HepG2 (cell line): ENCODE measurements around the gene CD68. TPM values are rescaled to one million over a fixed set of nuclear protein-coding genes. Genes with fewer than 3 reads are reported as not detected.

Experiments used
- ATAC-seq: fragments of 200-7000 bp; cut with Tn5 transposase; 3 replicates; pipeline ENCODE4 v1.9.1; 2020; ENCODE audit warnings: mild to moderate bottlenecking, moderate library complexity
- Bru-seq: library from RNA; stranded (reverse); fragments of 400-500 nt; gene quantifications from one replicate; lab custom pipeline; 2021; lab: Mats Ljungman, UMichigan
- BruChase-seq, 2 experiments: library from RNA; stranded (reverse); fragments of 400-500 nt; gene quantifications; one replicate each; lab custom pipeline; 2021; lab: Mats Ljungman, UMichigan
- BruUV-seq: library from RNA; stranded (reverse); fragments of 400-500 nt; replicated peaks from 2 replicates; lab custom pipeline; 2021; lab: Mats Ljungman, UMichigan
- CTCF ChIA-PET: fragments of 300-600 bp; formaldehyde crosslinking; extraction: SDS; loops from one replicate; lab custom pipeline; 2021; ENCODE audit warnings: low total read pairs, inconsistent platforms, low intra/inter-chr PET ratio; lab: Yijun Ruan, JAX
- POLR2A ChIA-PET: fragments of 350-600 bp; sonication (Branson Sonifier 250); formaldehyde crosslinking; loops from one replicate; lab custom pipeline; 2020; ENCODE audit warnings: antibody characterized with exemption, inconsistent platforms; lab: Yijun Ruan, JAX
- DNase-seq: peaks from one replicate; pipeline ENCODE4 v3.0.0-alpha.2; 2015; ENCODE audit warnings: low spot score
- FAIRE-seq: peaks from 3 replicates; lab custom pipeline; 2011; peaks lifted over from hg19 to GRCh38; lab: Jason Lieb, UNC
- H2AFZ ChIP-seq: one replicate; pipeline ENCODE4 v1.6.1; 2011; ENCODE audit warnings: low read length, inconsistent platforms
- H3K27ac ChIP-seq: fragments of 300-600 bp; 3 replicates; pipeline ENCODE4 v1.8.0; 2011; ENCODE audit warnings: mixed run types, mild to moderate bottlenecking, mixed read lengths, low read length, inconsistent platforms; ENCODE audit not compliant: insufficient read depth; ENCODE audit errors: extremely low read length
- H3K27me3 ChIP-seq, 2 experiments: fragments of 200-600 bp in 1 of 2; 2 replicates in 1 of 2; 3 replicates in 1 of 2; pipeline versions ENCODE4 v1.6.0 to v1.8.0; 2011; ENCODE audit warnings: low read length in 2 of 2, mild to moderate bottlenecking in 2 of 2, moderate library complexity in 2 of 2, inconsistent platforms in 1 of 2; ENCODE audit not compliant: insufficient read depth in 2 of 2, control insufficient read depth in 1 of 2
- H3K36me3 ChIP-seq, 2 experiments: fragments of 200-600 bp in 1 of 2; replicated peaks in 1 of 2; 2 replicates in 1 of 2; 3 replicates in 1 of 2; pipeline versions ENCODE4 v1.5.1 to v1.8.0; 2011; ENCODE audit warnings: low read length in 2 of 2, inconsistent platforms in 1 of 2; ENCODE audit not compliant: insufficient read depth in 2 of 2, control insufficient read depth in 1 of 2
- H3K4me1 ChIP-seq: 2 replicates; pipeline ENCODE4 v1.5.1; 2012; ENCODE audit warnings: low read length, inconsistent platforms; ENCODE audit not compliant: insufficient read depth
- H3K4me2 ChIP-seq: 2 replicates; pipeline ENCODE4 v1.6.0; 2011; ENCODE audit warnings: low read depth, low read length, inconsistent platforms
- H3K4me3 ChIP-seq, 3 experiments: fragments of 200-600 bp in 1 of 3; sonication (generic), shearing (Covaris generic) in 1 of 3; replicated peaks in 1 of 3; 2 replicates each; pipeline ENCODE4 v1.5.1; 2011 to 2016; ENCODE audit warnings: low read length in 3 of 3, inconsistent platforms in 2 of 3, low read depth in 2 of 3, mild to moderate bottlenecking in 2 of 3, control low read depth in 1 of 3, mixed read lengths in 1 of 3; ENCODE audit not compliant: insufficient read depth in 1 of 3
- H3K79me2 ChIP-seq: one replicate; pipeline ENCODE4 v1.6.1; 2011; ENCODE audit warnings: low read length, inconsistent platforms; ENCODE audit not compliant: insufficient read depth
- H3K9ac ChIP-seq: 2 replicates; pipeline ENCODE4 v1.6.0; 2011; ENCODE audit warnings: mild to moderate bottlenecking, low read depth, low read length, inconsistent platforms; ENCODE audit not compliant: insufficient read depth
- H3K9me3 ChIP-seq: 2 replicates; pipeline ENCODE4 v1.5.1; 2012; ENCODE audit warnings: mild to moderate bottlenecking, low read length
- H4K20me1 ChIP-seq: 2 replicates; pipeline ENCODE4 v1.6.0; 2011; ENCODE audit warnings: inconsistent platforms, mild to moderate bottlenecking, low read length, moderate library complexity; ENCODE audit not compliant: insufficient read depth
- ATAD3A ChIP-seq: sonication (generic); formaldehyde crosslinking; IDR thresholded peaks from 2 replicates; pipeline ENCODE4 v1.4.0; 2020; ENCODE audit warnings: missing genetic modification reagents
- CEBPG ChIP-seq: IDR thresholded peaks from 2 replicates; pipeline ENCODE4 v1.6.1; 2016
- PAF1 ChIP-seq: IDR thresholded peaks from 2 replicates; pipeline ENCODE4 v1.6.1; 2016; ENCODE audit warnings: missing genetic modification reagents, missing compliant biosample characterization
- PLRG1 ChIP-seq: fragments of 450-650 bp; conservative IDR thresholded peaks from 2 replicates; pipeline ENCODE4 v1.6.1; 2016
- SMC3 ChIP-seq: IDR thresholded peaks from 2 replicates; pipeline ENCODE4 v1.6.1; 2011; ENCODE audit warnings: low read length, improper control_type of control experiment
- ZNF598 ChIP-seq: sonication (generic); formaldehyde crosslinking; IDR thresholded peaks from 2 replicates; pipeline ENCODE4 v1.5.1; 2020; ENCODE audit warnings: mild to moderate bottlenecking, missing genetic modification reagents, borderline replicate concordance
- ZNF703 ChIP-seq: sonication (generic); formaldehyde crosslinking; IDR thresholded peaks from 2 replicates; pipeline ENCODE4 v1.5.1; 2020; ENCODE audit warnings: missing genetic modification reagents, mild to moderate bottlenecking, moderate library complexity, borderline replicate concordance
- WGBS: methylation state at CpG from one replicate; pipeline ENCODE4 v1.1.6; 2017; ENCODE audit warnings: low lambda C conversion rate; 5-methylcytosine and 5-hydroxymethylcytosine counted together
- in situ Hi-C: cut with HindIII; loops from 2 replicates; pipeline ENCODE4 v1.10.0; 2017; ENCODE audit warnings: low pct_unique_long_range_greater_than_20kb; ENCODE audit not compliant: extremely low pct_ligation_motif_present
- intact Hi-C: fragments of 100-400 bp; cut with micrococcal nuclease; formaldehyde crosslinking; loops from one replicate; pipeline ENCODE4 v1.10.0; 2022; ENCODE audit not compliant: unreplicated experiment
- long read RNA-seq, 2 experiments: library from RNA in 1 of 2; library from polyadenylated mRNA in 1 of 2; stranded (forward) in 1 of 2; unstranded in 1 of 2; transcript quantifications; one replicate each; pipeline ENCODE4 v2.0.0, GENCODE V29; 2019 to 2022
- polyA minus RNA-seq, 3 experiments: library from RNA; depleted of rRNA, polyadenylated mRNA; stranded (reverse); fragments of >200 nt; gene quantifications; 2 replicates each; pipeline ENCODE4 v1.2.3, GENCODE V29; 2011; ENCODE audit warnings: low replicate concordance in 1 of 3
- polyA plus RNA-seq, 8 experiments: library from polyadenylated mRNA; depleted of rRNA in 3 of 8; stranded (reverse) in 7 of 8; unstranded in 1 of 8; fragments of >200 nt; fragmentation: Illumina TruSeq in 4 of 8; extraction: Trizol in 4 of 8; gene quantifications; 2 replicates each; pipeline versions ENCODE4 v1.2.1 to v1.2.3, GENCODE V29; 2011 to 2016; ENCODE audit warnings: low read depth in 4 of 8, missing spikeins in 1 of 8, mixed read lengths in 1 of 8; ENCODE audit not compliant: insufficient read depth in 1 of 8
- total RNA-seq, 5 experiments: library from RNA; depleted of rRNA; stranded (reverse); fragments of >200 nt; fragmentation: Illumina TruSeq; extraction: Trizol; gene quantifications; 2 replicates each; pipeline ENCODE4 v1.2.3, GENCODE V29; 2016; ENCODE audit warnings: low read depth in 1 of 5
- TF ChIP-seq, protein P1 (sequence below): sonication (generic); formaldehyde crosslinking; IDR thresholded peaks from 2 replicates; pipeline ENCODE4 v1.5.1; 2020; ENCODE audit warnings: mild to moderate bottlenecking, missing genetic modification reagents, borderline replicate concordance
- TF ChIP-seq, protein P2 (sequence below): sonication (generic); formaldehyde crosslinking; conservative IDR thresholded peaks from 2 replicates; pipeline ENCODE4 v1.4.0; 2020; ENCODE audit warnings: missing genetic modification reagents

CD68 gene, protein sequence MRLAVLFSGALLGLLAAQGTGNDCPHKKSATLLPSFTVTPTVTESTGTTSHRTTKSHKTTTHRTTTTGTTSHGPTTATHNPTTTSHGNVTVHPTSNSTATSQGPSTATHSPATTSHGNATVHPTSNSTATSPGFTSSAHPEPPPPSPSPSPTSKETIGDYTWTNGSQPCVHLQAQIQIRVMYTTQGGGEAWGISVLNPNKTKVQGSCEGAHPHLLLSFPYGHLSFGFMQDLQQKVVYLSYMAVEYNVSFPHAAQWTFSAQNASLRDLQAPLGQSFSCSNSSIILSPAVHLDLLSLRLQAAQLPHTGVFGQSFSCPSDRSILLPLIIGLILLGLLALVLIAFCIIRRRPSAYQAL
- total RNA-seq (2016; rRNA removed; fragmentation: Illumina TruSeq; extraction: Trizol) (4.1 and 10.3 TPM in 2 replicates), polyA plus RNA-seq (2011; rRNA removed) (104 and 124 TPM in 2 replicates), polyA minus RNA-seq (2011; rRNA and poly(A)+ RNA removed; ENCODE audit: low replicate concordance) (12.6 and 26.1 TPM in 2 replicates), Bru-seq, nascent RNA (percentile 54 among the genes with signal in this experiment), BruChase-seq, experiment 1, labeled RNA remaining after a 6-hour chase (percentile 71 among the genes with signal in this experiment), BruChase-seq, experiment 2, labeled RNA remaining after a 2-hour chase (percentile 53 among the genes with signal in this experiment)
- 6.3 and 6.7 TPM in 2 replicates for total RNA-seq (2016; cell fraction: cytosol; rRNA removed; fragmentation: Illumina TruSeq; extraction: Trizol; ENCODE audit: low read depth)
- total RNA-seq (2016; cell fraction: insoluble cytoplasmic fraction; rRNA removed; fragmentation: Illumina TruSeq; extraction: Trizol): 3.2 and 7.8 TPM in 2 replicates
- total RNA-seq (2016; cell fraction: membrane; rRNA removed; fragmentation: Illumina TruSeq; extraction: Trizol): 7.2 and 7.7 TPM in 2 replicates
- total RNA-seq (2016; cell fraction: nucleus; rRNA removed; fragmentation: Illumina TruSeq; extraction: Trizol): 3.2 and 9.0 TPM in 2 replicates
- 69.4 and 81.9 TPM in 2 replicates for polyA plus RNA-seq (2011; cell fraction: cytosol; rRNA removed)
- polyA plus RNA-seq (2011; cell fraction: nucleus; rRNA removed): 15.4 and 16.3 TPM in 2 replicates
- polyA plus RNA-seq (2012): 26.8 and 35.7 TPM in 2 replicates
- 16.5 and 18.7 TPM in 2 replicates for polyA plus RNA-seq (2016; cell fraction: cytosol; fragmentation: Illumina TruSeq; extraction: Trizol; ENCODE audit: low read depth)
- polyA plus RNA-seq (2016; cell fraction: insoluble cytoplasmic fraction; fragmentation: Illumina TruSeq; extraction: Trizol; ENCODE audit: low read depth): 17.2 and 20.1 TPM in 2 replicates
- polyA plus RNA-seq (2016; cell fraction: membrane; fragmentation: Illumina TruSeq; extraction: Trizol; ENCODE audit: low read depth): 24.5 and 25.8 TPM in 2 replicates
- polyA plus RNA-seq (2016; cell fraction: nucleus; fragmentation: Illumina TruSeq; extraction: Trizol; ENCODE audit: insufficient read depth, low read depth): 16.1 and 21.1 TPM in 2 replicates
- polyA minus RNA-seq (2011; cell fraction: cytosol; rRNA and poly(A)+ RNA removed): 7.6 and 9.9 TPM in 2 replicates
- polyA minus RNA-seq (2011; cell fraction: nucleus; rRNA and poly(A)+ RNA removed): 4.6 and 6.2 TPM in 2 replicates
- long read RNA-seq, experiment 1, transcript CD68-201 (6 exons, 1,878 nt): major isoform, 38 of 43 reads
- long read RNA-seq, experiment 1, partial matches to known transcripts: 2 of 43 reads
- long read RNA-seq, experiment 1, other reads (novel, unspliced or antisense): 1 of 43 reads
- long read RNA-seq, experiment 2, transcript CD68-201 (6 exons, 1,878 nt): major isoform, 12 of 39 reads
- long read RNA-seq, experiment 2, transcript CD68-202 (6 exons, 1,771 nt): minor isoform, 5 of 39 reads
- long read RNA-seq, experiment 2, partial matches to known transcripts: 9 of 39 reads
- long read RNA-seq, experiment 2, other reads (novel, unspliced or antisense): 13 of 39 reads

DNA sequence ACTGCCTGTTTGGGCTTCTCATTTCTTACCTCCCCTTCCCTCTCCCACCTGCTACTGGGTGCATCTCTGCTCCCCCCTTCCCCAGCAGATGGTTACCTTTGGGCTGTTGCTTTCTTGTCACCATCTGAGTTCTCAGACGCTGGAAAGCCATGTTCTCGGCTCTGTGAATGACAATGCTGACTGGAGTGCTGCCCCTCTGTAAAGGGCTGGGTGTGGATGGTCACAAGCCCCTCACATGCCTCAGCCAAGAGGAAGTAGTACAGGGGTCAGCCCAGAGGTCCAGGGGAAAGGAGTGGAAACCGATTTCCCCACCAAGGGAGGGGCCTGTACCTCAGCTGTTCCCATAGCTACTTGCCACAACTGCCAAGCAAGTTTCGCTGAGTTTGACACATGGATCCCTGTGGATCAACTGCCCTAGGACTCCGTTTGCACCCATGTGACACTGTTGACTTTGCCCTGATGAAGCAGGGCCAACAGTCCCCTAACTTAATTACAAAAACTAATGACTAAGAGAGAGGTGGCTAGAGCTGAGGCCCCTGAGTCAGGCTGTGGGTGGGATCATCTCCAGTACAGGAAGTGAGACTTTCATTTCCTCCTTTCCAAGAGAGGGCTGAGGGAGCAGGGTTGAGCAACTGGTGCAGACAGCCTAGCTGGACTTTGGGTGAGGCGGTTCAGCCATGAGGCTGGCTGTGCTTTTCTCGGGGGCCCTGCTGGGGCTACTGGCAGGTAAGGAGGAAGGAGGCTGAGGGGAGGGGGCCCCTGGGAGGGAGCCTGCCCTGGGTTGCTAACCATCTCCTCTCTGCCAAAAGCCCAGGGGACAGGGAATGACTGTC lies at the start of gene CD68:
TSS of gene CD68 (plus strand) at position 638 of the 833 bp plus-strand sequence. CDS start at position 678, 40 bp downstream.
- intact Hi-C loops: no loop called here
- H3K9me3 ChIP-seq: no peaks in the 10 kb centered on the region
- peak; percentile 74 for ATAC-seq
- no peak within 1 kb of the TSS for H2AFZ ChIP-seq
- peak; percentile 83 for FAIRE-seq
- H4K20me1 ChIP-seq: peaks cover 51% of the 10 kb centered on the region
- peaks cover 85% of the 10 kb centered on the region for H3K4me1 ChIP-seq
- WGBS: 2% methylated on average over 5 of the region's 7 CpGs
- ChIA-PET CTCF (no interaction called here), POLR2A (interaction anchor here (0.7 to 3.6 kb wide), 21 partner anchors 8 to 544 kb away, joined by 3 to 37 read pairs (median 4); partner anchors contain the start of genes CHRNB1, FXR2, POLR2A and SAT2)
- peak within 1 kb of the TSS in 2 of 3 experiments; percentile 17 to 58; a peak in 4 of 6 replicates for H3K4me3 ChIP-seq
- H3K9ac ChIP-seq: peak within 1 kb of the TSS; percentile 75
- in situ Hi-C loops: loop anchor here (10.0 kb wide), 1 partner anchor 266 kb away; no protein-coding TSS in a partner anchor
- peaks cover 12 to 47% of the 10 kb centered on the region in 2 experiments for H3K36me3 ChIP-seq
- peaks cover 41% of the 10 kb centered on the region for H3K79me2 ChIP-seq
- BruUV-seq: no TSS peak
- peak within 1 kb of the TSS; percentile 72 for H3K4me2 ChIP-seq
- H3K27ac ChIP-seq: peak within 1 kb of the TSS; percentile 88
- H3K27me3 ChIP-seq: no peaks in the 10 kb centered on the region; a peak in 1 of 5 replicates
- DNase-seq: peak; percentile 93
- TF ChIP-seq, protein P1, sequence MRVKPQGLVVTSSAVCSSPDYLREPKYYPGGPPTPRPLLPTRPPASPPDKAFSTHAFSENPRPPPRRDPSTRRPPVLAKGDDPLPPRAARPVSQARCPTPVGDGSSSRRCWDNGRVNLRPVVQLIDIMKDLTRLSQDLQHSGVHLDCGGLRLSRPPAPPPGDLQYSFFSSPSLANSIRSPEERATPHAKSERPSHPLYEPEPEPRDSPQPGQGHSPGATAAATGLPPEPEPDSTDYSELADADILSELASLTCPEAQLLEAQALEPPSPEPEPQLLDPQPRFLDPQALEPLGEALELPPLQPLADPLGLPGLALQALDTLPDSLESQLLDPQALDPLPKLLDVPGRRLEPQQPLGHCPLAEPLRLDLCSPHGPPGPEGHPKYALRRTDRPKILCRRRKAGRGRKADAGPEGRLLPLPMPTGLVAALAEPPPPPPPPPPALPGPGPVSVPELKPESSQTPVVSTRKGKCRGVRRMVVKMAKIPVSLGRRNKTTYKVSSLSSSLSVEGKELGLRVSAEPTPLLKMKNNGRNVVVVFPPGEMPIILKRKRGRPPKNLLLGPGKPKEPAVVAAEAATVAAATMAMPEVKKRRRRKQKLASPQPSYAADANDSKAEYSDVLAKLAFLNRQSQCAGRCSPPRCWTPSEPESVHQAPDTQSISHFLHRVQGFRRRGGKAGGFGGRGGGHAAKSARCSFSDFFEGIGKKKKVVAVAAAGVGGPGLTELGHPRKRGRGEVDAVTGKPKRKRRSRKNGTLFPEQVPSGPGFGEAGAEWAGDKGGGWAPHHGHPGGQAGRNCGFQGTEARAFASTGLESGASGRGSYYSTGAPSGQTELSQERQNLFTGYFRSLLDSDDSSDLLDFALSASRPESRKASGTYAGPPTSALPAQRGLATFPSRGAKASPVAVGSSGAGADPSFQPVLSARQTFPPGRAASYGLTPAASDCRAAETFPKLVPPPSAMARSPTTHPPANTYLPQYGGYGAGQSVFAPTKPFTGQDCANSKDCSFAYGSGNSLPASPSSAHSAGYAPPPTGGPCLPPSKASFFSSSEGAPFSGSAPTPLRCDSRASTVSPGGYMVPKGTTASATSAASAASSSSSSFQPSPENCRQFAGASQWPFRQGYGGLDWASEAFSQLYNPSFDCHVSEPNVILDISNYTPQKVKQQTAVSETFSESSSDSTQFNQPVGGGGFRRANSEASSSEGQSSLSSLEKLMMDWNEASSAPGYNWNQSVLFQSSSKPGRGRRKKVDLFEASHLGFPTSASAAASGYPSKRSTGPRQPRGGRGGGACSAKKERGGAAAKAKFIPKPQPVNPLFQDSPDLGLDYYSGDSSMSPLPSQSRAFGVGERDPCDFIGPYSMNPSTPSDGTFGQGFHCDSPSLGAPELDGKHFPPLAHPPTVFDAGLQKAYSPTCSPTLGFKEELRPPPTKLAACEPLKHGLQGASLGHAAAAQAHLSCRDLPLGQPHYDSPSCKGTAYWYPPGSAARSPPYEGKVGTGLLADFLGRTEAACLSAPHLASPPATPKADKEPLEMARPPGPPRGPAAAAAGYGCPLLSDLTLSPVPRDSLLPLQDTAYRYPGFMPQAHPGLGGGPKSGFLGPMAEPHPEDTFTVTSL: peak; percentile 59; the same call in 1 of the 2 replicates
- TF ChIP-seq ZNF703 (CRISPR knock-in tag): no peak
- peak; percentile 32; the same call in 1 of the 2 replicates for TF ChIP-seq SMC3
- peak; percentile 95 for TF ChIP-seq CEBPG (CRISPR knock-in tag)
- TF ChIP-seq PLRG1: no peak
- TF ChIP-seq, protein P2, sequence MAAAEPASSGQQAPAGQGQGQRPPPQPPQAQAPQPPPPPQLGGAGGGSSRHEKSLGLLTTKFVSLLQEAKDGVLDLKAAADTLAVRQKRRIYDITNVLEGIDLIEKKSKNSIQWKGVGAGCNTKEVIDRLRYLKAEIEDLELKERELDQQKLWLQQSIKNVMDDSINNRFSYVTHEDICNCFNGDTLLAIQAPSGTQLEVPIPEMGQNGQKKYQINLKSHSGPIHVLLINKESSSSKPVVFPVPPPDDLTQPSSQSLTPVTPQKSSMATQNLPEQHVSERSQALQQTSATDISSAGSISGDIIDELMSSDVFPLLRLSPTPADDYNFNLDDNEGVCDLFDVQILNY: no peak
- peak; percentile 100 for TF ChIP-seq PAF1 (CRISPR knock-in tag)
- peak; percentile 90; the same call in 1 of the 2 replicates for TF ChIP-seq ZNF598
- no peak for TF ChIP-seq ATAD3A
